GM23338 (cell line): ENCODE results near the gene LNX1. TPM values are rescaled to one million over a fixed set of nuclear protein-coding genes. Genes with fewer than 3 reads are reported as not detected.

ENCODE experiments used
- ATAC-seq: fragments of 200-7000 bp; cut with Tn5 transposase; 3 replicates; pipeline ENCODE4 v1.9.1; 2020
- DNase-seq: peaks from one replicate; pipeline ENCODE4 v3.0.0-alpha.2; 2015; ENCODE audit warnings: low spot score
- H2AFZ ChIP-seq: fragments of 200-600 bp; sonication (generic); 2 replicates; pipeline ENCODE4 v1.8.0; 2016; ENCODE audit warnings: antibody characterized with exemption, mild to moderate bottlenecking, moderate library complexity
- H3F3A ChIP-seq: fragments of 200-600 bp; sonication (generic); replicated peaks from 2 replicates; pipeline ENCODE4 v1.8.0; 2017; ENCODE audit warnings: antibody characterized with exemption, mixed run types, low read depth
- H3K27ac ChIP-seq: fragments of 200-600 bp; sonication (generic); 2 replicates; pipeline ENCODE4 v1.6.1; 2016; ENCODE audit warnings: low read depth
- H3K27me3 ChIP-seq: fragments of 200-600 bp; sonication (generic); 2 replicates; pipeline ENCODE4 v1.8.0; 2016; ENCODE audit warnings: mild to moderate bottlenecking, mixed run types, moderate library complexity; ENCODE audit not compliant: insufficient read depth
- H3K36me3 ChIP-seq: fragments of 200-600 bp; sonication (generic); 2 replicates; pipeline ENCODE4 v1.8.0; 2016; ENCODE audit warnings: mild to moderate bottlenecking; ENCODE audit not compliant: insufficient read depth
- H3K4me1 ChIP-seq: fragments of 200-600 bp; sonication (generic); 2 replicates; pipeline ENCODE4 v1.8.0; 2016; ENCODE audit warnings: mild to moderate bottlenecking, moderate library complexity; ENCODE audit not compliant: insufficient read depth
- H3K4me2 ChIP-seq: fragments of 200-600 bp; sonication (generic); 2 replicates; pipeline ENCODE4 v1.7.1; 2017; ENCODE audit warnings: mixed run types
- H3K4me3 ChIP-seq: fragments of 200-600 bp; sonication (generic); 2 replicates; pipeline ENCODE4 v1.6.1; 2016; ENCODE audit warnings: mixed run types
- H3K79me2 ChIP-seq: fragments of 200-600 bp; sonication (generic); replicated peaks from 2 replicates; pipeline ENCODE4 v1.8.0; 2017; ENCODE audit warnings: mild to moderate bottlenecking; ENCODE audit not compliant: insufficient read depth
- H3K9me2 ChIP-seq: fragments of 200-600 bp; sonication (generic); 2 replicates; pipeline ENCODE4 v1.8.0; 2017; ENCODE audit not compliant: insufficient read depth
- H4K20me1 ChIP-seq: fragments of 200-600 bp; sonication (generic); replicated peaks from 2 replicates; pipeline ENCODE4 v1.8.0; 2017; ENCODE audit warnings: mild to moderate bottlenecking; ENCODE audit not compliant: insufficient read depth
- H3K27ac Mint-ChIP-seq: 2 replicates; pipeline ENCODE4 v1.8.0; 2020; ENCODE audit warnings: inconsistent platforms, mild to moderate bottlenecking, moderate library complexity, mixed read lengths
- H3K27me3 Mint-ChIP-seq: 3 replicates; pipeline ENCODE4 v1.8.0; 2022; ENCODE audit warnings: low read depth, mild to moderate bottlenecking, moderate library complexity, mixed read lengths, inconsistent platforms; ENCODE audit not compliant: insufficient read depth, poor library complexity
- H3K36me3 Mint-ChIP-seq: 3 replicates; pipeline ENCODE4 v1.8.0; 2021; ENCODE audit warnings: low read depth, mild to moderate bottlenecking, inconsistent platforms, moderate library complexity, mixed read lengths
- H3K4me1 Mint-ChIP-seq: 3 replicates; pipeline ENCODE4 v1.8.0; 2020; ENCODE audit warnings: mild to moderate bottlenecking, inconsistent platforms, mixed read lengths
- H3K4me3 Mint-ChIP-seq: 3 replicates; pipeline ENCODE4 v1.8.0; 2021; ENCODE audit warnings: moderate library complexity, mild to moderate bottlenecking, inconsistent platforms, mixed read lengths
- H3K9me3 Mint-ChIP-seq: 3 replicates; pipeline ENCODE4 v1.8.0; 2020; ENCODE audit warnings: moderate library complexity, mild to moderate bottlenecking, inconsistent platforms, mixed read lengths
- CREB1 ChIP-seq: fragments of 250-450 bp; sonication (Bioruptor Pico); IDR thresholded peaks from 2 replicates; pipeline ENCODE4 v1.5.0; 2020; ENCODE audit warnings: low read depth, mild to moderate bottlenecking, moderate library complexity
- CTCF ChIP-seq, 2 experiments: fragments of 200-600 bp in 1 of 2; sonication (generic) in 1 of 2; conservative IDR thresholded peaks; 2 replicates each; pipeline versions ENCODE4 v1.5.1 to v1.6.1; 2016 to 2017; ENCODE audit warnings: antibody characterized with exemption in 2 of 2, low read depth in 2 of 2, mild to moderate bottlenecking in 2 of 2, moderate library complexity in 1 of 2
- ETS1 ChIP-seq: IDR thresholded peaks from 2 replicates; pipeline ENCODE4 v1.6.1; 2016; ENCODE audit warnings: antibody characterized with exemption
- EZH2 ChIP-seq: fragments of 200-600 bp; sonication (generic); IDR thresholded peaks from one replicate; pipeline ENCODE4 v1.8.0; 2017; ENCODE audit warnings: antibody characterized with exemption, mild to moderate bottlenecking, low read depth; ENCODE audit not compliant: unreplicated experiment
- EZH2phosphoT487 ChIP-seq: fragments of 200-600 bp; sonication (generic); IDR thresholded peaks from one replicate; pipeline ENCODE4 v1.8.1; 2018; ENCODE audit warnings: antibody characterized with exemption; ENCODE audit not compliant: unreplicated experiment
- JUNB ChIP-seq: IDR thresholded peaks from one replicate; pipeline ENCODE4 v1.6.1; 2016; ENCODE audit warnings: antibody characterized with exemption; ENCODE audit not compliant: unreplicated experiment
- NANOG ChIP-seq: IDR thresholded peaks from 2 replicates; pipeline ENCODE4 v1.6.1; 2016; ENCODE audit warnings: antibody characterized with exemption, borderline replicate concordance
- POLR2AphosphoS5 ChIP-seq: IDR thresholded peaks from 2 replicates; pipeline ENCODE4 v1.6.1; 2016; ENCODE audit warnings: antibody characterized with exemption, low read depth
- REST ChIP-seq: IDR thresholded peaks from one replicate; pipeline ENCODE4 v1.6.1; 2018; ENCODE audit warnings: antibody characterized with exemption; ENCODE audit not compliant: unreplicated experiment
- STAT1 ChIP-seq: IDR thresholded peaks from one replicate; pipeline ENCODE4 v1.6.1; 2016; ENCODE audit warnings: antibody characterized with exemption; ENCODE audit not compliant: unreplicated experiment
- ZNF114 ChIP-seq: fragments of 250-450 bp; sonication (Bioruptor Pico); IDR thresholded peaks from 2 replicates; pipeline ENCODE4 v1.5.0; 2020; ENCODE audit warnings: mild to moderate bottlenecking, moderate library complexity
- ZNF331 ChIP-seq: fragments of 250-450 bp; sonication (Bioruptor Pico); IDR thresholded peaks from 2 replicates; pipeline ENCODE4 v1.5.0; 2020; ENCODE audit warnings: low read depth, mild to moderate bottlenecking, moderate library complexity
- ZNF462 ChIP-seq: fragments of 250-450 bp; sonication (Bioruptor Pico); IDR thresholded peaks from 2 replicates; pipeline ENCODE4 v1.5.0; 2020; ENCODE audit warnings: mild to moderate bottlenecking, moderate library complexity
- polyA plus RNA-seq: library from polyadenylated mRNA; unstranded; fragments of >200 nt; fragmentation: Nextera tagmentation; extraction: Ambion mirVana; gene quantifications from 2 replicates; pipeline ENCODE4 v1.2.1, GENCODE V29; 2016
- total RNA-seq: library from RNA; depleted of rRNA; stranded (reverse); fragments of >200 nt; shearing (Covaris generic); gene quantifications from 2 replicates; pipeline ENCODE4 v1.2.3, GENCODE V29; 2014

The LNX1 gene
- total and polyA plus RNA-seq, 2 experiments from 2014 or later, result 5.4 to 6.4 TPM

GRCh38 chr4:53579826-53580225, 11.5 kb downstream of the LNX1 start:
- Histone ChIP-seq H2AFZ (no peak overlapping the region), H3K27ac (no peak overlapping the region), H3K4me2 (no peak overlapping the region), H3K4me3 (no peak overlapping the region), H3F3A (no peaks in the 10 kb centered on the region), H3K9me2 (no peaks in the 10 kb centered on the region), H4K20me1 (no peaks in the 10 kb centered on the region), H3K79me2 (no peaks in the 10 kb centered on the region), H3K4me1 (peaks cover 6% of the 10 kb centered on the region; the same call in 1 of the 2 replicates), H3K36me3 (no peaks in the 10 kb centered on the region), H3K27me3 (no peaks in the 10 kb centered on the region)
- no peak for ATAC-seq
- Mint-ChIP-seq H3K27me3 (no peaks in the 10 kb centered on the region), H3K36me3 (no peaks in the 10 kb centered on the region), H3K4me3 (no peak overlapping the region), H3K27ac (no peak overlapping the region), H3K9me3 (no peaks in the 10 kb centered on the region), H3K4me1 (peaks cover 9% of the 10 kb centered on the region; the same call in 2 of the 3 replicates)
- TF ChIP-seq ZNF114 (CRISPR knock-in tag), result no peak
- TF ChIP-seq NANOG, result no peak
- no peak for TF ChIP-seq REST
- no peak for TF ChIP-seq ZNF331 (CRISPR knock-in tag)
- TF ChIP-seq POLR2AphosphoS5, result no peak
- no peak for TF ChIP-seq EZH2phosphoT487
- no peak for TF ChIP-seq ZNF462
- TF ChIP-seq JUNB, result no peak
- no peak for TF ChIP-seq CREB1 (CRISPR knock-in tag)
- no peak for TF ChIP-seq CTCF (conservative IDR thresholded peaks at IDR 0.05; ENCODE audit: low read depth in 2 of 2)
- no peak for TF ChIP-seq ETS1
- TF ChIP-seq STAT1, result no peak
- no peak for TF ChIP-seq EZH2
- no peak for DNase-seq
